T-helper 1 cell (primary cell): ENCODE data around the gene RHBDL1.

Experiments
- DNase-seq, 5 donors: peaks; one replicate each; pipeline ENCODE4 v3.0.0-alpha.2; 2012 to 2020

The RHBDL1 gene

GRCh38 chr16:658679-659571 is 16.5 kb upstream of the RHBDL1 start:
- no peak for DNase-seq

GRCh38 chr16:659618-660017 is 15.9 kb upstream of the RHBDL1 start:
- DNase-seq = no peak

GRCh38 chr16:660132-660458 is 15.4 kb upstream of the RHBDL1 start:
- no peak for DNase-seq

GRCh38 chr16:660459-661183 is 14.8 kb upstream of the RHBDL1 start:
- DNase-seq = peak; percentile 48 to 72 (median 61)

GRCh38 chr16:661184-661821 is 14.2 kb upstream of the RHBDL1 start:
- no peak for DNase-seq

GRCh38 chr16:662095-662494 is 13.4 kb upstream of the RHBDL1 start:
- no peak for DNase-seq

- no peak for DNase-seq
Measured at GRCh38 chr16:662597-662996, 12.9 kb upstream of the RHBDL1 start.

- DNase-seq = no peak
Measured at GRCh38 chr16:666572-666971, 8.9 kb upstream of the RHBDL1 start.

- DNase-seq = no peak
Measured at GRCh38 chr16:667113-667779, 8.2 kb upstream of the RHBDL1 start.

- DNase-seq = peak; percentile 82 to 94 (median 86)
Measured at GRCh38 chr16:667780-668518, 7.5 kb upstream of the RHBDL1 start, which contains the start of gene RHOT2. Gene RHOT2, plus strand, starts transcription at chr16:668132. Its CDS starts 68 bp downstream, at chr16:668200.

GRCh38 chr16:668519-669171 is 6.8 kb upstream of the RHBDL1 start:
- DNase-seq = no peak

GRCh38 chr16:669666-670065 is 5.8 kb upstream of the RHBDL1 start:
- no peak for DNase-seq

GRCh38 chr16:670485-671352 is 4.8 kb upstream of the RHBDL1 start:
- no peak for DNase-seq

GRCh38 chr16:671353-672131 is 3.9 kb upstream of the RHBDL1 start:
- DNase-seq = no peak

- DNase-seq = no peak
Measured at GRCh38 chr16:672371-672770, 3.1 kb upstream of the RHBDL1 start.

- DNase-seq = no peak
Measured at GRCh38 chr16:672851-673250, 2.6 kb upstream of the RHBDL1 start.

- DNase-seq = no peak
Measured at GRCh38 chr16:673399-673991, 2.0 kb upstream of the RHBDL1 start.

GRCh38 chr16:674214-674881 is 1.1 kb upstream of the RHBDL1 start:
- DNase-seq = no peak
